ENCODE results near the gene ADGRL2.

ADGRL2 gene

DNA sequence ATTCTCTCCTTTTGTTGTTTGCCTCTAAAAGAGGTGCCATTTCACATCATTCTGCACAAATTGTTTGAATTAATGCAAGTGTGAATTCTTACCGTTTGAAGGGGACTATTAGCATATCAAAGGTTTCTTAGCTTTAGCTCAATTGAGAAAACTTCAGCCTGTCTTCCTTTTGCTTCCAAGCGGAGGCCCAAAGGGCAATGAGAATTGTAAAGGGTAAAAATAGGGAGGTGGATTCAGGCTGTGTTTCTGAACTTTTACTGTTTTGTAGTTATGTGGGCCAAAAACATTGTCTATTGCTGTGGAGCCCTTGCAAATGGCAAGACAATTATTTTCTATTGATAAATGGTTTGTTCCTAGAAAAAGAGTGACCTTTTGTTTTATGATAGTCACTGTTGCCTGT, 3.6 kb downstream of the ADGRL2 start:
- no peak for DNase-seq

DNA sequence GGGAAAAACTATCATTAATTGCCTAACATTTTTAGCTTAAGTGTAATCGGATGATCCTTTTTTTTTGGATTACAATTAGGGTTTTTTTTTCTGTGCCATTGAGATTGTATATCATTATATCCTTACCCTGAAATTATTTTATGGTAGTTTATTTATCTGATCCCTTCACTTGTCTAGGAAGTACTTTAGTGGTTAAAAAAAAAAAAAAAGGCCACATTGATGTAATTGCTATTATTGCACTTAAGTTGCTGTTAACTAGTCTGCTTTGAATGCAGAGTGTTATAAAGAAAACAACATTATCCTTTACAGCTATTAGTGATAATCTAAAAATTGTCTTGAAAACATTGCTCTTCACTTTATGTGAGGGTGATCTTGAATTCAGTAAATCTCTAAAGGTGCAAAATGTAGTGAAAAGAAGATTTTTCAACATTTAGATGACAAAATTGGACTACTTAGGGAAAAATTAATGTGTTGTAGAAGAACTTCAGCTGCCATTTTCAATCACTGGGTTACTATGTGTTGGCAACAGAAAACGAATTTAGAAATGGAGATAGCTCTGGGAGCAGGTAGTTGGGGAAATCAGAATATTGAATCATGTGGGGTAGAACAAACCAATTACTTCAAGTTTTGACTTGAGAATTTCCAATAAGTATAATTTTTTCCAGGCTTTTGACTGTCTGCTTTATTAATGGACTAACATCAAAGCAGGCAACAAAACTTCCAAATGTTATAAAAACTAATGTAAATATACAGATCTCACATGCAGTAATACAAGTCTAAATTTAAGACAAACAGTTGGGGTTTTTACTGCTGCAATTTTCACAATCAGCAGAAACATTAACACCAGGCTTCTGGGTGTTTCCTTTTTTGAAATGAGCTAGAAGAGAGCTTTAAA, 5.0 kb downstream of the ADGRL2 start:
- DNase-seq = no peak
- intact Hi-C loops (cut with DNase I) = no loop called here

More for the DNA sequence above, 3.6 kb downstream of the ADGRL2 start:
- intact Hi-C loops (cut with DNase I) = no loop called here

DNA sequence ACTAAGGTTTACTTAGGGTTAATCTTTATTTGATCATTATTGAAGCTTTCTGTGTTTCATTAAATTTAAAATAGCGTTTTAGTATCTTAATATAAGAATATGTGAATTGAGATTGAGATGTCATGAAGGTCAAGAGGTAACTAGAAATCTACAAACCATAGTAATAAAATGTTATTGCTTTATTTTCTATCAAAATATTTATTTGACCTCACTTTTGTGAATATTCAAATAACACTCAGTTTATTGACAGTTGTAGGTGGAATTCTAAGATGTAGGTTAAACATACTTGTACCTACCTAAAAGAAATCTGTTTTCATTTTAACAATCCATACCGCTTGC, 5.7 kb downstream of the ADGRL2 start:
- intact Hi-C loops (cut with DNase I) = no loop called here
- no peak for DNase-seq

DNA sequence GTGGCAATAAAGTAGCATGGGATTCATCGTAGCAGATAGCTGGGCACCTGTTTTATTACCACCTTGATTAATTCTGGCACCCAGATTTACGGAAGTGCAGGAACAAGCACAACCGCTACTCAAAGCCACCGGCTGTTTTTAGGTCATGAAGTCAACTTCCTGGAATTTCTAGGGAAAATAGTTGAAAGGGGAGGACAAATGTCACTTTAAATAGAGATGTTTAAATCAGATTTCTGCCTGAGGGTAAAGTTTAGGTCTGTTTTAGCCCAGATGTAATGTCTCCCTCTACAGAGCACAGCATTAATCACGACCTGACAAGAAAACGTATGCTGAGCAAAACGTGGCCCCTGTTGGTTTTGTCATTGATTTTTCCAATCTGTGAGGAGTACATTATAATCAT, 8.0 kb downstream of the ADGRL2 start:
- intact Hi-C loops (cut with DNase I) = no loop called here
- no peak for DNase-seq

DNA sequence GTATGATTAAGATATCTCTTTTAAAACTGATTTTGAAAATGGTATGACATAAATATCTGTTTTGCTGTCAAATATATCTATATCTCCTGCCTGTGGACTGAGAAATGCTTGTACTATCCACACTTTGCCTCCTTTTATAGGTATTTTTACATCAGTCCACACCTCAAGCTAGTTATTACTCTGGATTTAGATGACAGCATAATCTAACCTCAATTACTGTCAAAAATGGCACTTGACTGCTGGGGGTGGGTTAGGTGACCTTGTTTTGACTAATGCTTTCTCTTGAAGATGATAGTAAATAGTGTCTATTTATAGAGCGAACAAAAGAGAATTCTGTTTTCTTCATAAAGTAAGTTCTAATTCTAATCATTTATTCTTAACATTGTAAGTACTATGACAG, 9.1 kb downstream of the ADGRL2 start:
- no peak for DNase-seq
- intact Hi-C loops (cut with DNase I) = no loop called here

DNA sequence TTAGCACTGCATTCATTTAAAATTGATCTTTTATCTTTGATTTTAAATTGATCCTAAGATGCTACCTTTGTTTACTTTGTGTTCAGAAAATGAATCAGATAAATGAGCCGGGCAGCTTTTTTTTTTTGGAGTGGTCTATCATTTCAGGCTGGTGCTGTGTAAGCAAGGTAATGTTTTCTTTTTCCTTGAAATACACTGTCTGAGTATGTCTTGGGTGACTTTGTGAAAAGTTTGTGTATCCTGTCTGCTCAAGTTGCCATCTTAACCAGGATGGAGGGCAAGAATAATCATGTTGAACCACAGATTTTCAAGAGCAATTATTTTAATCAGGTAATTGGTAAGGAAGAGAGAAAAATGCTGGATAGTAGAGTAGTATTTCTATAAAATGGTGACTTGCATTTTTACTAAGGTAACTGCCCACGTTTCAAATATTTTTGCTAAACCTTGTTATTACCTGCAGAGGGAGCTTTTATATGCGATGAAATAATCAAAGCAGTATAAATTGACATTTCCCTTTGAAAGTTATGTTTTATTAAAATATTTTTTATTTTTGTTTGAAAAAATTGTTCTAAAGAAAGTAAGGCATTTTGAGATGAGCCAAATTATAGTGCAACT, 11.1 kb downstream of the ADGRL2 start:
- no peak for DNase-seq
- intact Hi-C loops (cut with DNase I) = no loop called here

DNA sequence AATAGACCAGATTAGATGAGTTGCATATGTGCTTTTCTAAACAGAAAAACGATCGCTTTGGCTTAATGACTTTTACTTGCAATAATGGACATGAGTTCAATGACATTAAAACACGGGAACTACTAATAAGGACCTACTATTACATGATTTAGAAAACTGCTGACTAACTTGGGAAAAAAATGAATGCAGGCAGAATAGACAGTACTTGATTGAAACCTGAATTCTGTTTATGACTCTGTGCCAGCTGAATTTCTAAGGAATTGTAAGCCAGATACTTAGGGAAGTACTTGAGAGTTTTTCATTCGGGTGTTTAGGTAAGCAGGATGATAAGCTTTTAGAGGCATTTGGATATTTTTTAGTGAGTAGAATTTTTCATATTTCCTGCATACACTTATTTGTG, 12.0 kb downstream of the ADGRL2 start:
- DNase-seq = no peak
- intact Hi-C loops (cut with DNase I) = no loop called here

DNA sequence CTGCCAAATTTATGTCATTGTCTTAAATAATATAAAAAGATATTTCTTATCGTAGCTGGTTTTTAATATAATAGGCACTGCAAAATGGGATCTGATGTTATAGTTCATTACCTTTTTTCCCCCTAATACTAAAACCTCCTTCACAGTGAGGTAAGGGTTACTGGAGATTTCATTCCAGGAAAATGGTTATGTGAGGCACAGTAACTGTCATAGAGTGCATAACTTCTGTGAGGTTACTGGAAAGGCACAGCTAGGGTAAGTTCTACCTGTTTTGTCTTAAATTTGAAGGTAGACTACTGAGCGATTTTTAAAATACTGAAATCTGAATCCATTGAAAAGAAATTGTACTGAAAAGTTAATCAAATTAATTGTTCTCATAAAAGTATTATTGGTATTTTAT, 13.0 kb downstream of the ADGRL2 start:
- intact Hi-C loops (cut with DNase I) = no loop called here
- DNase-seq = no peak

DNA sequence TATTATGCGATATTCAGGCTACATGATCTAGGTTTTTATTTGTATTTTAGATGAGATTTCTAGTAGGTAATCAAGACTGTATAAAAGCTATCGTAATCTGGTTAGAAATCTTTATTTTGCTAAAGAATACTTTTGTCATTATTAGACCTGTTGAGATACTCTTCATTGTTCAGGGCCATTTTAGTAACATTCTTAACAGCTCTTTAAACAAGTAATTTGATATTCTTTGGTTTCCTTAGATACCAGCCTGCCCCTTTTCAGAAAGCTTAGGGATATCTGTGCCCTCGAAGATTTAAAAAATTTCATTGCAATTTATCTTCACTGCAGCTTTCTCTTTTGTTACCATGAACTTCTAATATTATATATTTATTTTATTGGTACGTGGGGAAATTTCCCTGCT, 18.9 kb downstream of the ADGRL2 start:
- no peak for DNase-seq
- intact Hi-C loops (cut with DNase I) = no loop called here

DNA sequence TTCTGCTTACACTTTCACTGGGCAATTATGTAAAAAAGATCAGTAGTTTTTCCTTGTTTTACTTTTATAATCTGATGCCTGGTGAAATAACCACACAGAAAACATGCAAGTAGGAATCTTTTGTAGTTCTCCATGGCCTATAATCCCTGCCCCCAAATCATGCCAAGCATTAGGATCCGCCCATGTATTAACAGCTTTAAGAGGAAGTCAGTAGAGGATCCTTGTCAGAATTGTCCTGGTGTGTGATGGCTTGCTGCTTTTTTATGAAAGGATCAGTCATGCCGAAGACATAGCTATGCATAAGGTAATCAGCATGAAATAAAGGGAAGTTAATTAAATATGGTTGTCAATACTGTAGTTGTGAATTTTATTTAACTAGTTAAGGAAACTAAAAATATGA, 20.0 kb downstream of the ADGRL2 start:
- intact Hi-C loops (cut with DNase I) = no loop called here
- no peak for DNase-seq

DNA sequence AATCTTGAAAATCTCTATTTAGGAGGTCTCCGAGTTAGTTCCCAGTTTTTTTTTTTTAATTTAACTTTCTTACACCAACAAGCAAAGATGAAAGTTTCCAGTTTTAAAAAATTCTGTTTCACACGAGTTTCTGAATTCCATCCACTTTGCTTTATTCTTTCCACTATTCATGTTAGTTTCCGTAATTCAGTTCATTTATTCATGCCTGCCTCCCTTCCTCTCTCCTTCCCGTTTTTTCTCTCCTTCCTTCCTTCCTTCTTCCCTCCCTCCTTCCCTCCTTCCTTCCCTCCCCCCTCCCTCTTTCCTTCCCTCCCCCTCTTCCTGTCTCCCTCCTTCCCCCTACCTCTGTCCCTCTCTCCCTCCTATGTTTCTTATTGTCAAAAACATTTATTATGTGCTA, 22.3 kb downstream of the ADGRL2 start:
- no peak for DNase-seq
- intact Hi-C loops (cut with DNase I) = no loop called here

DNA sequence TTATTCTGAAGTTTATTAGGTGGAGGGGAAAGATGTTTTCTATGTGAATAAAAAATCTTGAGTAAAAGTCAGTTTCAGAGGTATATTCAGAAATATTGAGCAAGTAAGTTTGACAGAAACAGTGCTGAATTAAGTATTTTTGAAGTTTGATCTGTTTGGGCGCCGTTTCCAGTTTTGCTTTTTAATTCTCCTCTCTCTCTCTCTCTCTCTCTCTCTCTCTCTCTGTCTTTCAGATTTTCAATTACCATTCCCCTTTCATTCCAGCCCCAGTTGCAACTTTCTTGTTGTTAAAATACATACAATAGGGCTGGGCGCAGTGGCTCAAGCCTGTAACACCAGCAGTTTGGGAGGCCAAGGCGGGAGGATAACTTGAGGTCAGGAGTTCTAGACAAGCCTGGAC, 24.0 kb downstream of the ADGRL2 start:
- intact Hi-C loops (cut with DNase I) = no loop called here
- DNase-seq = no peak

DNA sequence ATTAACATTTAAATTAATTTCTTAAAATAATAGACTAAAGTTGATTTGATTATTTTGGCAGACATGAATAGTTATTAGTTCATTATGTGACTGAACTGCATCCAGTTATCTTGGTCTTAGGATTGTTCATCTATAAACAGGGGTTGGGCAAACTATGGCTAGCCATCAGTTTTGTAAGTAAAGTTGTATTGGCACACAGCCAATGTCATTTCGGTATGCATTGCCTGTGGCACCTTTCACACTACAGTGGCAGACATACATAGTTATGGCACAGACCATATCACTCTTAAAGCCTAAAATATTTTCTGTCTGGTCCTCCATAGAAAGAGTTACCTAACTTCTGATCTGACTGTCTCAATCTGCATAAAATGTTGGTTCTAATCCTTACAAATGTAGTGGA, 27.2 kb downstream of the ADGRL2 start:
- intact Hi-C loops (cut with DNase I) = no loop called here

DNA sequence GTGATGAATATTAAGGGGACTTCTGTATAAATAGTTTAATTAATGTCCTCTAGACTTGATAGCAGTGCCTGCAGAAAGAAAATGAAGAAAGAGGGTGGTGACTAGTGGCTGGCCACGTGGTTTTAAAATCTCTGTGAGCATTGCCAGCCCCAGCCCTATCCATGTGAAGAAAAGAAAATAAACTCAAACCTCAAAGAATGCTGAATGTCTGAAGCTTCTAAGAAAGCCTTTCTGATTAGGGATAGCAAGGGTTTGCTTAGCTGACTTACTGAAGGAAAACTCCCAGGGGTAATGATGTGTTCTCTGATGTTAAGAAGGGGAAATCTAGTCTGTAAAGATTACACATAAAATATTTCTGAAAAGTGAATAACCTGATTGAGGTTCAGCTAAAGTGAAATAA, 31.8 kb downstream of the ADGRL2 start:
- intact Hi-C loops (cut with DNase I) = no loop called here
- DNase-seq = no peak

More for the DNA sequence above, 27.2 kb downstream of the ADGRL2 start:
- DNase-seq = no peak

DNA sequence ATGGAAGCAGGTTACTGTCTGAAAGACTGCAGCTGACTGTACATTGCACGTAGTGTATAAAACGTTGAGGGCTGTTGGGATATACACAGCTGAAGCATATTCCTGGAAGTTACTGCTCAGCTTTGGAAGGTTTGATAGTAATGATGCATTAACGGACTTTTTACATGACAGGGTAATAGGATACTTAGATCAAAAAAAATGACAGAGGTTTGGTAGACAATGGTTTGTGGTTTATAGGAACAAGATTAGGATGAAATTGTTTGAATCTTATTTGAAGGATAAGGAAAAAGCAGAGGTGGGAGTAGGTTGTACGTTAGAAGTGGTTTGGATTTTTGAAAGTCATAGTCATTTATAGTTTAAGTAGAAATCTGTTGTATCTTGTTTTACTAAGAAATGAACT, 33.0 kb downstream of the ADGRL2 start:
- no peak for DNase-seq
- intact Hi-C loops (cut with DNase I) = no loop called here

DNA sequence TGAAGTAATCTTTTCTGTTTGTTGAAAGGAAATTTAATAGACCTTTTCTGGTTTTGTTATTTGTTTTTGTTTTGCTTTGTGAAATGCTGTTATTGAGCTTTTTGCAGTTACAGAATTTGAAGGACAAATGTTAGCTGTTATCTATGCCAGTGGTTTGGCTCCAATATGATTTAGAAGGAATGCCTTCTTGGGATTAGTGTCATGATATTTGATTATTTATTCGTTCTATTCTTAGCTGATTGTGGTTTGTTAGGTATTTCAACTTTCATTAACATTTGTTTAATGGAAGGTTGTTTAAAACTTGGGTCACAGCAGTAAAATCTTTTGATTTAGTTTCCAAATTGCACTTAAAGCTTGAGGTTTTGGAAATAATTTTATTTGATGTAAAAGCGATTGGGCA, 33.5 kb downstream of the ADGRL2 start:
- DNase-seq = no peak
- intact Hi-C loops (cut with DNase I) = no loop called here

DNA sequence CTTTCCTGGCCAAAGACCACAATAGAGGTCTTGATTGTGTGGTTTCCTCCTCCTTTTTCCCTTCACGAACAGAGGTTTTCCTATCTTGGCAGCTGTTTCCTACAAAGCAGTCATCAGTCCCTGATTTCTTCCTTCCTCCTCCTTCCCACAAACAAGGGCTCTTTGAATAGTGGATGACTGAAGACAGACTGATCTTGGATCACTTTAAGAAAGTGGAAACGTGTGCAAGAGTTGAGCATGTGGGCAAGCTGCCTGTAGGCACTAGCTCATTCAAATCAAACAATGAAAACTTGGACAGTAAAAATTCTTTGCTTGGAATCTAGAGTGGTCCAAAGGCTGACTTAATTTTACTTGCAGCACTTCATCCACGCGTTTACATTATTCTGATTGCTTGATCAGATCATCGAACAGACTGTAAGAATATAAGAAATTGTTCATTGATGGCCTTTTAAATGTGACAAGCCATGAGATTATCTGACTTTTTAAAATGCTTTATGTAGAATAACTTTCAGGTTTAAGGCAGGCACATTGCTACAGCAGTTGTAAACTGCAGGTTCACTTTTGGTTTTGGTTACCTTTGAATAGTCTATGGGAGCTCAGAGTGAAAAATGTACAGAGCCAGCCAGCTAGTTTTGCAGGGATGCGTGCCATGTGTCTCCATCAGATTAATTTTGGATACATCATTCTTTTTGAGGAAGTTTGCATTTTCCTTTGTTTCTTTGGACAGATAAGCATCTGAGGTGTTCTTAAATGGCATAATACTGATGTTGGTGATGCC, 34.4 kb downstream of the ADGRL2 start:
- intact Hi-C loops (cut with DNase I) = no loop called here
- DNase-seq = no peak

DNA sequence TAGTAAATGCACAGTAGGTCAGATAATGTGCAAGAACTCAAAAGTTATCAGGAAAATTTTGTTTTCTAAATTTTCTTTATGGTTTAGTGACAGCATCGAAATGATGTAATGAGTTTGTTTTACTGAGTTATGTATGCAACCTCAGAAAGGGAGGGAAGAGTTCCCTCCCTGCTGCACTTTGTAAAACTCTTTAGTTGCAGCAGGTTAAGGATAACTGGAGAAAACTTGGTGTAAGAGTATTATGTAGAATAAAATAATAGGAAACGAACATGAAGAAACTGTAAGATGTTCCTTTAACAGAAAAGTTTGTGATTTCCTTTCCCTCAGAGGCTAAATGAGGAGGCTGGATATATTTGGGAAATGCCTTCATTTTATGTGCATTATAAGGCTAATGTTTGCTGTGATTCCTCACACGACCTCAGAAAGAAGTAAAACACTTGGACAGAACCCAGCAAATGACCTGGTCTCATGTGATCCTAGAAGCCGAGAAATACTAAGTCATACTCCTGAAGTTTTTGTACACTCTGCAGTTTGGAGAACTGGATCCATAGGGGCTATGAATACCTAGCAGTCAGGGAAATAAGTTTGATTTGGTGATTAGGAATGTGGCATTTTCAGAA, 35.4 kb downstream of the ADGRL2 start:
- intact Hi-C loops (cut with DNase I) = no loop called here

DNA sequence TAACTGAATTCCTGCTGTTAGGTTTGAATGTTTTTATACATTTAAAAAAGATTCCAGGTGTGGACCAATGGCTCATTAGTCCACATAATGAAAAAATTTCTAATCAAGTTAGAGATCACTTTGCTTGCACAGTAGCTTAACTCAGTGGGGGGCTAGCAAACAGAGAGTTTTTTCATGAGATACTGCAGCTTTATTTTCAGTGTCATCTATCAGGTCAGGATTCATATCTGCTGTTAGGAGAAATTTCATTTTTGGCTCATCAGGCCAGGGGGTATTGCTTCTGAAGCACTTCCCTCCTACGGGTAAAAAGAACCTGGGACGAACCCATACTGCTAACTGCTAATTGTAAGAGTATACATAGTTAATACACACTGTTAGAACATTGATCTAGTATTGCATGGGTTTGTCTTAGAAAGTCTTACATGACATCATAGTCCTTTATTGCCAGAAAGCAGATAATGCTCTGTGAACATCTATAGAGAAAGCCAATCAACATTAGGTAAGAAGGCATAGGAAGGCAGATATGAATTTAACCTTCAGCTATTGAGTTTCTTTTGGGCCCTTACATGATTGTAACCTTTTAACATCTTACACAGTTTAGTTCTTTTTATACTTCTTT, 38.0 kb downstream of the ADGRL2 start:
- DNase-seq = no peak
- intact Hi-C loops (cut with DNase I) = no loop called here

More for the DNA sequence above, 35.4 kb downstream of the ADGRL2 start:
- no peak for DNase-seq
